Measurements from ENCODE around the gene STK25. TPM values are rescaled to one million over a fixed set of nuclear protein-coding genes. Genes with fewer than 3 reads are reported as not detected.

Gene STK25
- total and polyA plus RNA-seq, 2 experiments from 2014 or later = 125 to 304 TPM

- TF ChIP-seq REST (IDR thresholded peaks at IDR 0.05; ENCODE audit: unreplicated experiment) (no peak), CTCF (conservative IDR thresholded peaks at IDR 0.05; ENCODE audit: low read depth in 2 of 2) (no peak), NANOG (IDR thresholded peaks at IDR 0.05; ENCODE audit: borderline replicate concordance) (no peak)
Observed at GRCh38 chr2:241496003-241496707, 12.2 kb downstream of the STK25 start (continued).

- H3K27me3 Mint-ChIP-seq (ENCODE audit: insufficient read depth, low read depth, poor library complexity) = peaks cover 12% of the 10 kb centered on the region
- H4K20me1 ChIP-seq (replicated peaks; ENCODE audit: insufficient read depth) = peaks cover 4% of the 10 kb centered on the region; the same call in 1 of the 2 replicates
- H3K4me3 Mint-ChIP-seq = no peak overlapping the region
- no peaks in the 10 kb centered on the region for H3K36me3 ChIP-seq (ENCODE audit: insufficient read depth)
- H3K36me3 Mint-ChIP-seq (ENCODE audit: low read depth) = peaks cover 37% of the 10 kb centered on the region
- no peaks in the 10 kb centered on the region; the same call in 2 of the 3 replicates for H3K9me3 Mint-ChIP-seq
- no peak overlapping the region for H2AFZ ChIP-seq
- DNase-seq (ENCODE audit: low spot score) (no peak), ATAC-seq (no peak)
- TF ChIP-seq POLR2AphosphoS5 (IDR thresholded peaks at IDR 0.05; ENCODE audit: low read depth) (no peak), ZNF114 (CRISPR knock-in tag; IDR thresholded peaks at IDR 0.05) (no peak), NANOG (IDR thresholded peaks at IDR 0.05; ENCODE audit: borderline replicate concordance) (no peak), ETS1 (IDR thresholded peaks at IDR 0.05) (no peak), STAT1 (IDR thresholded peaks at IDR 0.05; ENCODE audit: unreplicated experiment) (no peak), CTCF (conservative IDR thresholded peaks at IDR 0.05; ENCODE audit: low read depth in 2 of 2) (no peak), EZH2phosphoT487 (IDR thresholded peaks at IDR 0.05; ENCODE audit: unreplicated experiment) (no peak)
- no peaks in the 10 kb centered on the region for H3K4me1 ChIP-seq (ENCODE audit: insufficient read depth)
- H3F3A ChIP-seq (replicated peaks; ENCODE audit: low read depth) = no peaks in the 10 kb centered on the region; the same call in 1 of the 2 replicates
- no peaks in the 10 kb centered on the region for H3K9me2 ChIP-seq (ENCODE audit: insufficient read depth)
- H3K79me2 ChIP-seq (replicated peaks; ENCODE audit: insufficient read depth) = no peaks in the 10 kb centered on the region
- no peaks in the 10 kb centered on the region for H3K27me3 ChIP-seq (ENCODE audit: insufficient read depth)
- no peak overlapping the region for H3K27ac Mint-ChIP-seq
- H3K27ac ChIP-seq (ENCODE audit: low read depth) = no peak overlapping the region
- peaks cover 4% of the 10 kb centered on the region; the same call in 1 of the 3 replicates for H3K4me1 Mint-ChIP-seq
- H3K4me2 ChIP-seq = no peak overlapping the region
- H3K4me3 ChIP-seq = no peak overlapping the region
Observed at GRCh38 chr2:241495172-241496002, 13.0 kb downstream of the STK25 start.
